Hematopoietic multipotent progenitor cell treated with erythropoietin and hydrocortisone succinate and interleukin-3 and kit ligand, for 8 days (in vitro differentiated cells): Measurements from ENCODE around the gene TRMT2B.
"Not testable (repeated sequence)": the region's sequence is repeated elsewhere in the genome, so short reads cannot be mapped to it uniquely, and the experiment has no call there.

Experiments used
- DNase-seq: peaks from one replicate; pipeline ENCODE4 v3.0.0-alpha.2; 2015

Gene TRMT2B

GRCh38 chrX:100999451-100999850 is 52.5 kb downstream of the TRMT2B start:
- no peak for DNase-seq

- DNase-seq, result no peak
Measured at GRCh38 chrX:100995469-100995868, 56.4 kb downstream of the TRMT2B start.

- DNase-seq, result peak; percentile 51
Measured at GRCh38 chrX:100994352-100995281, 57.3 kb downstream of the TRMT2B start.

GRCh38 chrX:100990139-100990538 is 61.8 kb downstream of the TRMT2B start:
- DNase-seq, result no peak

- DNase-seq, result no peak
Measured at GRCh38 chrX:100984818-100985217, 67.1 kb downstream of the TRMT2B start.

GRCh38 chrX:100981498-100981845 is 70.4 kb downstream of the TRMT2B start:
- DNase-seq, result not testable (repeated sequence)

- DNase-seq, result no peak
Measured at GRCh38 chrX:100980608-100981497, 71.1 kb downstream of the TRMT2B start.

- DNase-seq, result no peak
Measured at GRCh38 chrX:100979881-100980607, 71.9 kb downstream of the TRMT2B start.

- DNase-seq, result no peak
Measured at GRCh38 chrX:100976211-100976610, 75.7 kb downstream of the TRMT2B start.

- no peak for DNase-seq
Measured at GRCh38 chrX:100975212-100975611, 76.7 kb downstream of the TRMT2B start.

GRCh38 chrX:100973411-100973810 is 78.5 kb downstream of the TRMT2B start:
- DNase-seq, result no peak

GRCh38 chrX:100969936-100970335 is 82.0 kb downstream of the TRMT2B start:
- no peak for DNase-seq

- no peak for DNase-seq
Measured at GRCh38 chrX:100969408-100969807, 82.5 kb downstream of the TRMT2B start, which contains the start of gene ARL13A. Gene ARL13A (plus strand): TSS chrX:100969708. CDS start chrX:100973690, 3,982 bp downstream.

GRCh38 chrX:100964362-100964761 is 87.5 kb downstream of the TRMT2B start:
- DNase-seq, result no peak

GRCh38 chrX:100962811-100963210 is 89.1 kb downstream of the TRMT2B start:
- no peak for DNase-seq
